ENCODE measurements around the gene TRIM25.

Gene TRIM25, protein sequence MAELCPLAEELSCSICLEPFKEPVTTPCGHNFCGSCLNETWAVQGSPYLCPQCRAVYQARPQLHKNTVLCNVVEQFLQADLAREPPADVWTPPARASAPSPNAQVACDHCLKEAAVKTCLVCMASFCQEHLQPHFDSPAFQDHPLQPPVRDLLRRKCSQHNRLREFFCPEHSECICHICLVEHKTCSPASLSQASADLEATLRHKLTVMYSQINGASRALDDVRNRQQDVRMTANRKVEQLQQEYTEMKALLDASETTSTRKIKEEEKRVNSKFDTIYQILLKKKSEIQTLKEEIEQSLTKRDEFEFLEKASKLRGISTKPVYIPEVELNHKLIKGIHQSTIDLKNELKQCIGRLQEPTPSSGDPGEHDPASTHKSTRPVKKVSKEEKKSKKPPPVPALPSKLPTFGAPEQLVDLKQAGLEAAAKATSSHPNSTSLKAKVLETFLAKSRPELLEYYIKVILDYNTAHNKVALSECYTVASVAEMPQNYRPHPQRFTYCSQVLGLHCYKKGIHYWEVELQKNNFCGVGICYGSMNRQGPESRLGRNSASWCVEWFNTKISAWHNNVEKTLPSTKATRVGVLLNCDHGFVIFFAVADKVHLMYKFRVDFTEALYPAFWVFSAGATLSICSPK

DNA sequence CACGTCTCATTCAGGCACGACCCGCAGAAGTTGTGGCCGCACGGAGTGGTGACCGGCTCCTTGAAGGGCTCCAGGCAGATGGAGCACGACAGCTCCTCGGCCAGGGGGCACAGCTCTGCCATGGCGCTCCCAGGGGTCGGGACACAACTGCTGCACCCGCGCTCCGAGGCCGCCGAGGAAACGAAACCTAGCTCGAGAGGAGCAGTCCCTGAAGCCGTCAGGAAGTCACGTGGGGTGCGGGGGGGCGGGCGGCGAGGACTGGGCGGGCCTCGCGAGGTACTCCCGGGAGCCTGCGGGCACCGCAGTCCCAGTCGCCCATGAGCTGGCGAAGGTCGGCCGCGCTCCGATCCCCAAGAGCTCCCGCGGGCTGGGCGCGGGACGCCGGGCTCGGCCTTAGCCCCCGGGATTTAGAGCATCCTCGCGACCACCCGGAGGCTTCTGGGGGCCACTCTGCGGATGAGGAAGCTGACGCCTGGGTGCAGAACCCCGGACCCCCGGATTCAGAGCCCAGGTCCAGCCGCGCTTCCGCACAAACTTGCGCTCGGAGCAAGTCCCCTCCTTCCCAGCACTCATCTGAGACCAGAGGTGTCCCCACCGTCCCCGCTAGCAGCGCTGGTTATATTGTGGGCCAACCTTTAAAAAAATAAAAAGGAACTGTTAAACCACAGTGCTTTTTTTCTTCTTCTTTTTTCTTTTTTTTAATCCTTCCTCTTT, at the start of gene TRIM25:
Gene TRIM25 (minus strand): TSS at position 183 of the 714 bp plus-strand sequence. CDS start 61 bp downstream, at position 122.
- no peak for TF ChIP-seq CTCF (IDR thresholded peaks at IDR 0.05; ENCODE audit: borderline replicate concordance, insufficient read depth, low read depth, low read length)

DNA sequence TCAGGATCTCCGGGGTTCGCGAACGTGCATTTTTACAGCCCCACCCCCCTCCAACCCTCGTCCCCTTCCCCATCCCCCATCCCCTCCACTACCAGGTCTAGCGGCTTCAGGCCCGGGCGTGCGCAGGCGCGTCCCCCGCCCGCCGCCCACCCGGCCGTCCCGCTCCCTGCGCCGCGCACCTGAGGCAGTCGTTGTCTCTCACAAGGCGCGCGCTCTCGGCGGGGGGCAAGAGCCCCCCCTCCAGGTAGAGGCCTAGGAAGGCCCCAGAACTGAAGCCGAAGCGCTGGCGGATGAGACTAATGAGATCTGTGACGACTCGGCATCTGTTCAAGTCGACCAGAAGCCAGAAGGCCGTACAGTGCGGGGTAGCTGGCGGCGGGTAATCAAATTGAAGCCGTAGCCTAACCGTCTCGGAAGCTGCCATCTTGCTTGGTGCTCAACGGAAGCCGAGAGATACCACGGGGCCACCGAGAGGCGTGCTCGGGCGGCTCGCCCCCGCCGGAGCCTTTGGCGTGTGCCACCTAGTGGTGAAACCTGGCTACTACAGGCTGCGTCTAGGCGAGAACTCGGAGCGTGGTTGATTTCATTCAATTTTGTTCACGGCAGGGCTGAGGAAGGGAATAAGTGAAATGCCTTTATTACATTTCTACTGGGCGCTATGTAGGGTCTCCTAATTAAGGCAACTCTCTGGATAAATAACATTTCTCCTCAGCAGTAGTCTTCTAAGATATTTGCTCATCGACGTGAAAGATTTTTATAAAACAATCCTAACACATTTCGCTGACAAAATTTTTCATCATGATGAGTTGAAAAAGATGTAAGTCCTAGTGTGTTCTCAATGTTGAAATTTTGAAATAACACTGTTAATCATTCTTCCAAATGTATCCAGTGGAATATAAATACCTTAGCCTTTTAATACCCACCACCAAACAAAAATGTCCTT, 47.0 kb upstream of the TRIM25 start, which contains the start of gene COIL:
Gene COIL (minus strand): TSS at position 455 of the 943 bp plus-strand sequence. CDS start 31 bp downstream, at position 424.
- peak; percentile 94 for TF ChIP-seq CTCF (IDR thresholded peaks at IDR 0.05; ENCODE audit: borderline replicate concordance, insufficient read depth, low read depth, low read length)
- peak within 1 kb of the TSS; percentile 66 for H3K4me3 ChIP-seq (ENCODE audit: low read depth, low read length)

More for the DNA sequence above, at the start of gene TRIM25:
- peak within 1 kb of the TSS; percentile 93 for H3K4me3 ChIP-seq (ENCODE audit: low read depth, low read length)

DNA sequence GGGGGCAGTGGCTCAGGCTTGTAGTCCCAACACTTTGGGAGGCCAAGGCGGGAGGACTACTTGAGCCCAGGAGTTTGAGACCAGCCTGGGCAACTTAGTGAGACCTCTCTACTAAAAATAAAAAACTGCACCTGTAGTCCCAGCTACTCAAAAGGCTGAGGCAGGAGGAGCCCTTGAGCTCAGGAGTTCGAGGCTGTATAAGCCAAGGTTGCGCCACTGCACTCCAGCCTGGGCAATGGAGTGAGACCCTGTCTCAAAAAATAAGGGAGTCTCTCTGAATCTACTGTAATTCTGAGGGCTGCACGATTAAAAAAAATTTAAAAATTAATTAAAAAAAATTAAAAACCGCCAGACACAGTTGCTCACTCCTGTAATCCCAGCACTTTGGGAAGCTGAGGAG, 43.1 kb upstream of the TRIM25 start:
- H3K4me3 ChIP-seq (ENCODE audit: low read depth, low read length): no peak overlapping the region
- no peak for TF ChIP-seq CTCF (IDR thresholded peaks at IDR 0.05; ENCODE audit: borderline replicate concordance, insufficient read depth, low read depth, low read length)

DNA sequence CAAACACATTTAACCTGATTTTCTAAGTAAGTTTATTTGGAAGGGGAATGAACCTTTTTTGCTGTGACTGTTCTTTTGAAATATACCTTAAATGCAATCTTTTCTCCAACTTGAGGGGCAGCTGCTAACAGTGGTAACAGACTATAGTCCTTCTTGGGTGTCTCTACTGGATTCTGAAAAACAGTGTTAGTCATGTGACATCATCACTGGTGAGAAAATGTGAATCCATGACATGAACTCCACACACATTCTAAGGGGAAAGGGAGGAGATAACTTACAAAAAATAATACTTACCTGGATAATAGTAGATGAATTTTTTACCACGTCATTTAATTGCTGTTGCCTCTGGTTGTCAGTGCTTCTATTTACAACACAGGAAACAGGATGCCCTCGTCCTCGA, 35.7 kb upstream of the TRIM25 start:
- no peak for TF ChIP-seq CTCF (IDR thresholded peaks at IDR 0.05; ENCODE audit: borderline replicate concordance, insufficient read depth, low read depth, low read length)
- no peak overlapping the region for H3K4me3 ChIP-seq (ENCODE audit: low read depth, low read length)

DNA sequence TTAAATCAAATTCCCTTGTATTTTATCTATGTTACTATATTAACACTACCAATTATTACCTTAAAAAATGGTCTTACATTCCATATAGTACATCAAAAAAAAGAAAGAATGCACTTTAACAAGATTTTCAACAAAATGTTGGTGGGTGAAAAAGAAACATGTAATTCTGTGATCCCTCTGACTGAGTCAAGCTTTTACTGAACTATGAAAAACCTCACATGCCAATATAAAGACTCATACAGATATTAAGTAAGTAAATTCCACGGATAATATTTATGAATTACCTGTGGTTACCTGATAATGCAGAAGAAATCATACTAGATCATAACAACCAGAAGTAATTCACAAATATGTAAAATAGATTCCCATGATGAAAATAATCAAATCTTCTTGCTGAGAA, 34.6 kb upstream of the TRIM25 start:
- TF ChIP-seq CTCF (IDR thresholded peaks at IDR 0.05; ENCODE audit: borderline replicate concordance, insufficient read depth, low read depth, low read length): no peak
- no peak overlapping the region for H3K4me3 ChIP-seq (ENCODE audit: low read depth, low read length)

- no peak overlapping the region for H3K4me3 ChIP-seq (ENCODE audit: low read depth, low read length)
- TF ChIP-seq CTCF (IDR thresholded peaks at IDR 0.05; ENCODE audit: borderline replicate concordance, insufficient read depth, low read depth, low read length): no peak
These were observed 33.9 kb upstream of the TRIM25 start for GRCh38 chr17:56947741-56948140.
